ENCODE results near the gene LATS2.
"Not testable (repeated sequence)": the region's sequence is repeated elsewhere in the genome, so short reads cannot be mapped to it uniquely, and the experiment has no call there.

LATS2 gene

GRCh38 chr13:21075379-21076249 lies 14.2 kb upstream of the LATS2 start:
- DNase-seq (ENCODE audit: low read depth) = no peak

- no peak for DNase-seq (ENCODE audit: low read depth)
Measured at GRCh38 chr13:21075011-21075378, 13.6 kb upstream of the LATS2 start.

DNA sequence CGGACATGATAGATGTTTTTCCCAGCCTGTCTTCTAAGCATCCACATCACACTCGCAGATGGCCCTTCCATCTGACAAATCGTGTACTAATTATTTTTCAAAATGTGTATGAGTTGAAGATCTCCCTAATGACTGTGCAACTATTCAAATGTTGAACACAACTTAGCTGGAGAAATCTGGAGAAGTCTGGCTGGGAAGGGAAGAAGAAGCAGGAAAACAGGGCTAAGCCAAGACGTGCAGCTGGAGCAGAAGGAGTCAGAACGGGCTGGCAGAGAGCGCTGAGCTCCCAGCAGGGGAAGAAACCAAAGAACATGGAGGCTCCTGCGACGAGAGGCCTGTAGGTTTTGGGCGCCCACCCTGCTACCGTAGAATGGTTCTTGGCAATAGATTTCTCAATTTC lies 13.2 kb upstream of the LATS2 start:
- no peak for DNase-seq (ENCODE audit: low read depth)

DNA sequence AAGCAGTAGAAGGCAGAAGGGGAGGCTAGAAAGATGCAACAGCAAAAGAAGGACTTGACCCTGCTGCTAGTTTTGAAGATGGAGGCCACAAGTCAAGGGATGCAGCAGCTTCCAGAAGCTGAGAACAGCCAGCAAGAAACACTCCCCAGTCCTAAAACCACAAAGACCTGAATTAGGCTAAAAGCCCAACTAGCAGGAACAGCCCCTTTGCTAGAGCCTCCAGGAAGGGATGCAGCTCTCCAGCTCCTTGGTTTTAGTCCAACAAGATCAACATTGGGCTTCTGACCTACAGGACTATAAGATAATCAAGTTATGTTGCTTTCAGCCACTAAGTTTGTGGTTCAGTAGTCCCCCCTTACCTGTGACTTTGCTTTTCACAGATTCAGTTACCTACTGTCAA lies 10.5 kb upstream of the LATS2 start:
- no peak for DNase-seq (ENCODE audit: low read depth)

- no peak for DNase-seq (ENCODE audit: low read depth)
Measured at GRCh38 chr13:21071015-21071414, 9.6 kb upstream of the LATS2 start.

DNA sequence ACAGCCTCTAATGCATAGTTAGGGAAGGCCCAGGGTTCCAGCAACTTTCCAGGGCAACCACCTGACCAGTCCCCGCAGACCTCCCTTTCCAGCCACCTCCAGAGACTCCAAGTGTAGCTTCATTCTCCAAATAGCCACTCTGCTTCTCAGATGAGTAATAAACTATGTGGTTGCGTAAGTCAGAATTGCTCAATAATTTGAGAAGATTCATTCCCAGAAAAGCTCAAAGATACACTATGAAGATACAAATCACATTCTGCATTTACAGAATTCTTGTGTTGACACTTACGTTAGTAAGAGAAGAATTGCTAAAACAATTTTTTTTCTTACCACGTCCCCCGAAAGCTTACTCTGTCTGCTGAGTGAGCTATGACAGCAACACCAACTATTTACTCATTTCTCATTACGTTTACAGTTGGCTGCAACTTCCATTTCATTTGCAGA lies 8.2 kb upstream of the LATS2 start:
- no peak for DNase-seq (ENCODE audit: low read depth)

- DNase-seq (ENCODE audit: low read depth) = no peak
Measured at GRCh38 chr13:21067848-21068247, 6.5 kb upstream of the LATS2 start.

DNA sequence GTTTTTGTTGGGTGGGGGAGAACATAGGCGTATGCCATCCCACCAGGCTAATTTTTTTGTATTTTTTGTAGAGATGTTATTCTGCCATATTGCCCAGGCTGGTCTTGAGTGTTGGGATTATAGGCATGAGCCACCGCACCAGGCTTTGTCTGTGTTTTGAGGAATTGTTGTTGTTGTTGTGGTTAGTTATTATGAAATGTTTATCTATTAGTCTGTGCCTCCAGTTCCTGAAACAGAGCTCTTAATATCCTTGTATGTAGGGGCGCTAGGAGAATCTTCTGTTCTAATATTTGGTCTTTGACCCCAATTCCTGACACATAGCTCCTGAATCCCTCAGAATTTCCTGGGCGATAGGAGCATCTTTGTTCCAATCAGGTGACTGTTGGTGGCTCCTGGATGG lies 5.6 kb upstream of the LATS2 start:
- DNase-seq (ENCODE audit: low read depth) = no peak

- DNase-seq (ENCODE audit: low read depth) = no peak
Measured at GRCh38 chr13:21065686-21066085, 4.3 kb upstream of the LATS2 start.

DNA sequence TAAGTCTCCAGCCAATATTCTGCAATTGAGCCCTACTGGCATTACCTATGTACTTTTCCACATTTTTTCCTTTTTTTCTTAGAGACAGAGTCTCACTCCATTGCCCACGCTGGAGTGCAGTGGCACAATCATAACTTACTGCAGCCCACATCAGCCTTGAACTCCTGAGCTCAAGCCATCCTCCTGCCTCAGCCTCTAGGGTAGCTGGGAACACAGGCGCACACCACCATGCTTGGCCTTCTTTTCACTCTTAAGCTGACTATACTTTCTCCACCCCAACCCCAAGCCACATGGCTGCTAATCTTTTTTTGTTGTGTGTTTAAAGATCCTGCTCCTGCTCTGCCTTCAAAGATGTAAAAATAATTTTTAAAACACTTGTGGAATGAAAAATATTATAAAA lies 1.6 kb upstream of the LATS2 start:
- no peak for DNase-seq (ENCODE audit: low read depth)

DNA sequence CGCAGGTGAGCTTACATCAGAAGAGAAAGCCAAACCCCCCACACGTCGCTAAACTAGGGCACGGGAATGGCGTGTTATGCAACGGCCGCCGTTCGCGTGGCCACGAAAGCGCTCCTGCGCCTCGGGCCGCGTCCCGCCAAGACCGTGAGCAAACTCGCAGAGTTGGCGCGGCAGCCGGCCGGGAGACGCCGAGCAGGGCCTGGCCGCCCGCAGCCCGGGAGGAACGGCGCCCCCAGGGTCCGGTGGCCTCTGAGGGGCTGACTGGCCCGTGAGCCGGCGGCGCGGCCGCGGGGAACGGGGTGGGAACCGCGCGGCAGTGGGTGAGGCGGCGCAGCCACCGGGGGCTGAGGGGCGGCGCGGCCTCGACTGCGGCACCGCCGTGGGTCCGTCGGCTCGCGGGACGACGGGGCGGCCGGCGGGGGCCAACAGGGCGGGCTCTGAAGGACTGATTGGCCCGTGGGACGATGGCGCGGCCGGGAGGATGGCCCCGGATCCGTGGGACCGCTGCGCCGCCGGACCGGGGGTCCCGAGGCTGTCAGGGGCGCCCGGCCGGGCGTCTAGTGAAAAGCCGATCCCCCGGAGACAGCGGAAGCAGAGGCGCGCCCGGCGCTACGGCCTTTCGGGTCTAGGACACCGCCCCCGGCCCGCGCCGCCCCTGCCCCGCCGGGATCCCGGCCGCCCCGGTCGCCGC lies 903 bp downstream of the LATS2 start:
- no peak for DNase-seq (ENCODE audit: low read depth)

GRCh38 chr13:21059641-21060337 lies 1.6 kb downstream of the LATS2 start:
- no peak for DNase-seq (ENCODE audit: low read depth)

- no peak for DNase-seq (ENCODE audit: low read depth)
Measured at GRCh38 chr13:21058361-21058760, 3.0 kb downstream of the LATS2 start.

DNA sequence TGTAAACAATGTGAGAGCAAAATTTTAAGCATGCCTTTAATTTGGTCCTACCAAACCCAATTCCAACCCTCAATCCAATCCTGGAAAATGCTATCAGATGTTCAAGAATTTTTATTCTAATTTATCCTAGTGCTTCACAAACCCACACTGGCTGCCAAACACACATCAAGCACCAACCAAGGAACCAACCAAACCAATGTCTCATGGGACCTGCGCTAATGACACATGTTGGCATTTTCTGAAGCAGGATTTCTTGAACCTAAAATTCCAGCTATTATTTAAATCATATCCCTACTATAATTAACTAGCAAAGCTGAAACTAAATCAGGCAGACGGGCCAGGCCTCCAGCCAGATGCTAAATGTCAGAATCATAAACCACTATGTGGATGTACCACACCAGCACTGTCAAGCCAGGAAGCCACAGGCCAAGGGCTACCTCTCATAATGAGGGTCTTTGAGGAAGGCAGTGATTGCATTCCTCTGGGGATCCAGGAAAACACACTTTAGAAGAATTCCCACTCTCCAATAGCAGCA lies 5.8 kb downstream of the LATS2 start:
- DNase-seq (ENCODE audit: low read depth) = no peak

GRCh38 chr13:21055016-21055415 lies 6.4 kb downstream of the LATS2 start:
- DNase-seq (ENCODE audit: low read depth) = no peak

DNA sequence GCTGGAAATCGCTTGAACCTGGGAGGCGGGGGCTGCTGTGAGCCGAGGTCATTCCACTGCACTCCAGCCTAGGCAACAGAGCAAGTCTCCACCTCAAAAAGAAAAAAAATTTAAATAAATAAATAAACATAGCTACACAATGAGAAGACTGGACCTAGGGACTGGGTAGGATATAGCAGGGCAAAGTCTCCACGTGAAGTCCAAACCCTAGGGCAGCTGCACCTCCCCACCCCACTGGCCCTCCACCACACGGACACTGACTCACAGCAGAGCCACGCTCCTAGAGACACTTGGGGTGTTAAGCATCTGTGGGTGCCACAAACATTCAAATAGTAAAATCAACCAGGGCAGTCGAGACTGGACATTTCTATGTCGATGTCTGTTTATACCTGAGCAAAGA lies 7.1 kb downstream of the LATS2 start:
- DNase-seq (ENCODE audit: low read depth) = no peak

DNA sequence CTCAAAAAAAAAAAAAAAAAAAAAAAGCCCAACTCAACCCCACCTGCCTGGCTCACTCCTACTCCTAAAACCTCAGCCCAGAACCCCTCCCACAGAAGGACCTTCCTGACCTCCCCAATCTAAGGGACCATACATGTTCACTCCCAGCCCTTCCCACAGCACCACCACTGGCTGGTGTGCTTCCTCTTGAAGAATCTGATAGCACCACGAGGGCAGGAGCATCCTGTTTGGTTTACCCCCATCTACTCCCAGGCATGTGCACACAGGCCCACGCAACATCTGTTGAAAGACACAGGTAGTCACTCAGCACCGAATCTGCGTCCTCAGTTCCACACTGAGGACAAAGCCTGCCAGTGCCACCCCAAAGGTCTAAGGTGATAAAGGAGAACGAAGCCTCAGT lies 8.2 kb downstream of the LATS2 start:
- no peak for DNase-seq (ENCODE audit: low read depth)

GRCh38 chr13:21051675-21052074 lies 9.7 kb downstream of the LATS2 start:
- no peak for DNase-seq (ENCODE audit: low read depth)

DNA sequence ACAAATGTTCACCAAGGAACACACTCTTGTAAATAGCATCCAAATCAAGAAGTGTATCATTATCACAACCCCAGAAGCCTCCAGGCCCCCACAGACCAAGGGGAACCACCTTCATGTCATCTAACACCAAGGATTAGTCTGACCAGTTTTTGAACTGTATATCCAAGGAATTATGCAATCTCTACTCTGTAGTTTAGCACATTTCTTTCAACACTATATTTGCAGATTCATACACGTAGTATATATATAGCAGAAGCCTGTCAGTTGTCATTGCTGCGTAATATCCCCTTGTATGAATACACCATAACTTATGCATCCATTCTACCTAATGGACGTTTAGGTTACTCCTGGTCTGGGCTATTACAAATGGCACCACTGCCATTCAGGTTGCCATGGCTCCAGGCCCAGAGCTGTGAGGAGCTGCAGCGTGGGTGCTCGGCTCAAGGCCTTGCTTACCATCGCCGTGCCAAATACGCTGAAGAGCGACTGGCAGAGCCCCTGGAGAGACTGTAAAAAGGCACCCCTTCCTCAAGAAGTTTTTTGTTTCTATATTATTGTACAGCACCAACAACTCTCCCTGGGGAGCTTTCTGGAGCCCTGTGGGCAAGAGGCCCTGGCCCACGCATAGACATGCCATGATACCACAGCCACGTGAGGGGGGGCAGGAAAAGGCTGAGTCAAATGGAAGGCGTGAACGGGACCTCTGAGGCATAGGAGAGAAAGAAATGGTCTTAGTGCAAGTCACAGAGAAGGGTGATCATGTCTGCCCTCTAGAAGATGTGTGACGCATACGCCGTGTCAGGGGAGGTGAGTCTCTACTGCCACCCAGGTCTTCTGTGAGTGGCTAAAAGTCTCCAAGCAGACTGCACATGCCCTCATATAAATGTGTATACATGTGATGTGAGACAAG lies 10.8 kb downstream of the LATS2 start:
- DNase-seq (ENCODE audit: low read depth) = no peak

- DNase-seq (ENCODE audit: low read depth) = not testable (repeated sequence)
Measured at GRCh38 chr13:21049731-21050130, 11.7 kb downstream of the LATS2 start.

GRCh38 chr13:21048901-21049698 lies 12.3 kb downstream of the LATS2 start:
- no peak for DNase-seq (ENCODE audit: low read depth)

Measured in T follicular helper cell (primary cell).